Activated CD4-positive, CD25-positive, alpha-beta regulatory T cell treated with anti-CD3 and anti-CD28 coated beads, Interleukin-2, amount 50 U/mL, for 24 hours (primary cell): ENCODE results near the gene RRP36.
"Not testable (repeated sequence)": the region's sequence is repeated elsewhere in the genome, so short reads cannot be mapped to it uniquely, and the experiment has no call there.

Experiments
- ATAC-seq, 2 donors: fragments of 150-1000 bp; cut with Tn5 transposase; one replicate each; pipeline ENCODE4 v1.10.0; 2021; ENCODE audit warnings: mild to moderate bottlenecking in 1 of 2, moderate library complexity in 1 of 2

The RRP36 gene

GRCh38 chr6:43021270-43022047 lies at the start of gene RRP36:
Gene RRP36 (plus strand): TSS chr6:43021623. CDS start chr6:43021655, 32 bp downstream.
- peak; percentile 93 to 94 for ATAC-seq

GRCh38 chr6:42971746-42972327 lies 49.6 kb upstream of the RRP36 start:
- ATAC-seq: no peak

- ATAC-seq: no peak
These were observed 47.5 kb upstream of the RRP36 start for GRCh38 chr6:42973926-42974325.

GRCh38 chr6:42974919-42975505 lies 46.4 kb upstream of the RRP36 start:
- ATAC-seq: no peak

- peak in 1 of 2 donors; percentile 1 for ATAC-seq
These were observed 43.0 kb upstream of the RRP36 start for GRCh38 chr6:42978487-42978838.

GRCh38 chr6:42978839-42979522 lies 42.4 kb upstream of the RRP36 start, which contains the start of gene PEX6:
Gene PEX6 (minus strand): TSS chr6:42979181. CDS start chr6:42979150, 31 bp downstream.
- peak; percentile 93 to 94 for ATAC-seq

GRCh38 chr6:42979523-42980177 lies 41.8 kb upstream of the RRP36 start:
- peak; percentile 31 to 35 for ATAC-seq

- ATAC-seq: no peak
These were observed 39.6 kb upstream of the RRP36 start for GRCh38 chr6:42981836-42982235.

GRCh38 chr6:42984001-42984923 lies 37.2 kb upstream of the RRP36 start, which contains the start of gene PPP2R5D:
Gene PPP2R5D (plus strand): TSS chr6:42984570. CDS start chr6:42984678, 108 bp downstream.
- peak; percentile 91 to 94 for ATAC-seq

GRCh38 chr6:42984924-42985475 lies 36.4 kb upstream of the RRP36 start:
- no peak for ATAC-seq

GRCh38 chr6:42987533-42988451 lies 33.6 kb upstream of the RRP36 start:
- no peak for ATAC-seq

GRCh38 chr6:42988486-42989020 lies 32.9 kb upstream of the RRP36 start:
- ATAC-seq: no peak

- ATAC-seq: no peak
These were observed 31.5 kb upstream of the RRP36 start for GRCh38 chr6:42989923-42990322.

- ATAC-seq: no peak
These were observed 28.0 kb upstream of the RRP36 start for GRCh38 chr6:42993445-42993844.

- no peak for ATAC-seq
These were observed 24.9 kb upstream of the RRP36 start for GRCh38 chr6:42996513-42996912.

GRCh38 chr6:42998205-42998604 lies 23.2 kb upstream of the RRP36 start:
- ATAC-seq: not testable (repeated sequence)

- no peak for ATAC-seq
These were observed 19.6 kb upstream of the RRP36 start for GRCh38 chr6:43001843-43002242.

GRCh38 chr6:43005844-43006243 lies 15.6 kb upstream of the RRP36 start:
- ATAC-seq: no peak

GRCh38 chr6:43006251-43006650 lies 15.2 kb upstream of the RRP36 start:
- ATAC-seq: no peak

GRCh38 chr6:43007126-43007525 lies 14.3 kb upstream of the RRP36 start:
- ATAC-seq: no peak
